ENCODE results near the gene RNF121. TPM values are rescaled to one million over a fixed set of nuclear protein-coding genes. Genes with fewer than 3 reads are reported as not detected.

The RNF121 gene
- total and polyA plus RNA-seq, 2 of the 13 experiments (the other 11 are each of a cell fraction or from before 2014, with no cell fraction given): 28.6 to 44.3 TPM

DNA sequence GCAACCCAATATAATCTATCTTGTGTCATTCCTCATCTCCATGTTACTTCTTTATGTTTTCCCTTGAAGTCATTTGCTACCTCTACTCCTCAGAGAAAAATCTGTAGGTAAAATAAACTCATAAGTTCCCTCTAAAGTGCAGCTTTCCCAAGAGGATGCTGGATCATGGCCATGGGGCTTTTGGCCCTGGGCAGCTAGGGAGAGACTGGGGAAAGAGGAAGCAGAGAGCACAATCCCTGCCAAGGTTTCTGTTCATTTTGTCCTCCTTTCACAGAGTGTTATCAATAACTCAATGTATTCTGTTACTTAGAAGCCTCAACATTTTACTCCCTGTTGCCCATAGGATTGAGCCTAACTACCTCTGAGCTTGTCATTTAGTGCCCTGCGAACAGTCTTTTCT lies 9.0 kb downstream of the RNF121 start (continued):
- TF ChIP-seq, protein P1, sequence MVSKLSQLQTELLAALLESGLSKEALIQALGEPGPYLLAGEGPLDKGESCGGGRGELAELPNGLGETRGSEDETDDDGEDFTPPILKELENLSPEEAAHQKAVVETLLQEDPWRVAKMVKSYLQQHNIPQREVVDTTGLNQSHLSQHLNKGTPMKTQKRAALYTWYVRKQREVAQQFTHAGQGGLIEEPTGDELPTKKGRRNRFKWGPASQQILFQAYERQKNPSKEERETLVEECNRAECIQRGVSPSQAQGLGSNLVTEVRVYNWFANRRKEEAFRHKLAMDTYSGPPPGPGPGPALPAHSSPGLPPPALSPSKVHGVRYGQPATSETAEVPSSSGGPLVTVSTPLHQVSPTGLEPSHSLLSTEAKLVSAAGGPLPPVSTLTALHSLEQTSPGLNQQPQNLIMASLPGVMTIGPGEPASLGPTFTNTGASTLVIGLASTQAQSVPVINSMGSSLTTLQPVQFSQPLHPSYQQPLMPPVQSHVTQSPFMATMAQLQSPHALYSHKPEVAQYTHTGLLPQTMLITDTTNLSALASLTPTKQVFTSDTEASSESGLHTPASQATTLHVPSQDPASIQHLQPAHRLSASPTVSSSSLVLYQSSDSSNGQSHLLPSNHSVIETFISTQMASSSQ (IDR thresholded peaks at IDR 0.05; ENCODE audit: low read depth): no peak
- TF ChIP-seq, protein P1 (CRISPR knock-in tag; IDR thresholded peaks at IDR 0.05; ENCODE audit: borderline replicate concordance): no peak
- TF ChIP-seq FOXA3 (CRISPR knock-in tag; IDR thresholded peaks at IDR 0.05): no peak
- TF ChIP-seq, protein P2, sequence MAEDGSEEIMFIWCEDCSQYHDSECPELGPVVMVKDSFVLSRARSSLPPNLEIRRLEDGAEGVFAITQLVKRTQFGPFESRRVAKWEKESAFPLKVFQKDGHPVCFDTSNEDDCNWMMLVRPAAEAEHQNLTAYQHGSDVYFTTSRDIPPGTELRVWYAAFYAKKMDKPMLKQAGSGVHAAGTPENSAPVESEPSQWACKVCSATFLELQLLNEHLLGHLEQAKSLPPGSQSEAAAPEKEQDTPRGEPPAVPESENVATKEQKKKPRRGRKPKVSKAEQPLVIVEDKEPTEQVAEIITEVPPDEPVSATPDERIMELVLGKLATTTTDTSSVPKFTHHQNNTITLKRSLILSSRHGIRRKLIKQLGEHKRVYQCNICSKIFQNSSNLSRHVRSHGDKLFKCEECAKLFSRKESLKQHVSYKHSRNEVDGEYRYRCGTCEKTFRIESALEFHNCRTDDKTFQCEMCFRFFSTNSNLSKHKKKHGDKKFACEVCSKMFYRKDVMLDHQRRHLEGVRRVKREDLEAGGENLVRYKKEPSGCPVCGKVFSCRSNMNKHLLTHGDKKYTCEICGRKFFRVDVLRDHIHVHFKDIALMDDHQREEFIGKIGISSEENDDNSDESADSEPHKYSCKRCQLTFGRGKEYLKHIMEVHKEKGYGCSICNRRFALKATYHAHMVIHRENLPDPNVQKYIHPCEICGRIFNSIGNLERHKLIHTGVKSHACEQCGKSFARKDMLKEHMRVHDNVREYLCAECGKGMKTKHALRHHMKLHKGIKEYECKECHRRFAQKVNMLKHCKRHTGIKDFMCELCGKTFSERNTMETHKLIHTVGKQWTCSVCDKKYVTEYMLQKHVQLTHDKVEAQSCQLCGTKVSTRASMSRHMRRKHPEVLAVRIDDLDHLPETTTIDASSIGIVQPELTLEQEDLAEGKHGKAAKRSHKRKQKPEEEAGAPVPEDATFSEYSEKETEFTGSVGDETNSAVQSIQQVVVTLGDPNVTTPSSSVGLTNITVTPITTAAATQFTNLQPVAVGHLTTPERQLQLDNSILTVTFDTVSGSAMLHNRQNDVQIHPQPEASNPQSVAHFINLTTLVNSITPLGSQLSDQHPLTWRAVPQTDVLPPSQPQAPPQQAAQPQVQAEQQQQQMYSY (CRISPR knock-in tag; IDR thresholded peaks at IDR 0.05): no peak

Data from HepG2 (cell line).